HCT116 (cell line): ENCODE results near the gene NEK8. TPM values are rescaled to one million over a fixed set of nuclear protein-coding genes. Genes with fewer than 3 reads are reported as not detected.

Experiments
- ATAC-seq: fragments of 200-7000 bp; cut with Tn5 transposase; 2 replicates; pipeline ENCODE4 v1.9.1; 2020; ENCODE audit warnings: mild to moderate bottlenecking, moderate library complexity
- BruUV-seq: library from RNA; stranded (reverse); fragments of 400-500 nt; replicated peaks from 2 replicates; lab custom pipeline; 2021; lab: Mats Ljungman, UMichigan
- CTCF ChIA-PET: fragments of 300-600 bp; sonication (Branson Sonifier 250); formaldehyde crosslinking; loops from one replicate; lab custom pipeline; 2021; ENCODE audit warnings: antibody characterized with exemption; lab: Charles Lee
- POLR2A ChIA-PET: fragments of 300-600, 350-600 bp; sonication (Branson Sonifier 250); formaldehyde crosslinking; loops from one replicate; lab custom pipeline; 2021; ENCODE audit warnings: antibody characterized with exemption; lab: Charles Lee
- RAD21 ChIA-PET, 2 experiments: fragments of 300-600 bp; sonication (Branson Sonifier 250); formaldehyde crosslinking; loops; one replicate each; lab custom pipeline; 2023; ENCODE audit warnings: low total read pairs in 2 of 2; ENCODE audit not compliant: uncharacterized antibody in 2 of 2, unreplicated experiment in 2 of 2, low non-redundant PET in 1 of 2; lab: Charles Lee
- DNase-seq: peaks from one replicate; pipeline ENCODE4 v3.0.0-alpha.2; 2010; ENCODE audit warnings: low read depth, low spot score
- H2AFZ ChIP-seq: fragments of 200-600 bp; shearing (Covaris generic), sonication (generic); 2 replicates; pipeline ENCODE4 v1.6.1; 2017; ENCODE audit warnings: low read depth, mixed run types, mixed read lengths, antibody characterized with exemption, low read length; ENCODE audit not compliant: poor library complexity, severe bottlenecking
- H3K27ac ChIP-seq: 2 replicates; pipeline ENCODE4 v1.5.1; 2012; ENCODE audit warnings: low read depth, low read length
- H3K27me3 ChIP-seq: fragments of 200-600 bp; sonication (generic); 2 replicates; pipeline ENCODE4 v1.6.1; 2016; ENCODE audit warnings: mixed run types, low read length, mixed read lengths; ENCODE audit not compliant: insufficient read depth
- H3K36me3 ChIP-seq, 2 experiments: fragments of 200-500 bp in 1 of 2; fragments of 200-600 bp in 1 of 2; sonication (Bioruptor generic) in 1 of 2; sonication (generic) in 1 of 2; 2 replicates each; pipeline versions ENCODE4 v1.5.1 to v1.6.1; 2014 to 2016; ENCODE audit warnings: low read length in 2 of 2, inconsistent platforms in 1 of 2, mixed read lengths in 1 of 2, mixed run types in 1 of 2; ENCODE audit not compliant: insufficient read depth in 2 of 2, control insufficient read depth in 1 of 2
- H3K4me1 ChIP-seq, 2 experiments: fragments of 200-600 bp in 1 of 2; sonication (generic) in 1 of 2; 2 replicates each; pipeline versions ENCODE4 v1.5.1 to v1.6.1; 2012 to 2017; ENCODE audit warnings: low read length in 2 of 2, inconsistent platforms in 1 of 2, mild to moderate bottlenecking in 1 of 2, mixed read lengths in 1 of 2, mixed run types in 1 of 2, moderate library complexity in 1 of 2; ENCODE audit not compliant: insufficient read depth in 2 of 2, control insufficient read depth in 1 of 2
- H3K4me2 ChIP-seq: fragments of 200-600 bp; sonication (generic); 2 replicates; pipeline ENCODE4 v1.6.1; 2017; ENCODE audit warnings: mixed run types, low read length, mixed read lengths
- H3K4me3 ChIP-seq, 2 experiments: fragments of 200-600 bp in 1 of 2; sonication (generic) in 1 of 2; replicated peaks in 1 of 2; 2 replicates each; pipeline ENCODE4 v1.5.1; 2011 to 2016; ENCODE audit warnings: low read length in 2 of 2, control low read depth in 1 of 2, low read depth in 1 of 2, mild to moderate bottlenecking in 1 of 2, mixed read lengths in 1 of 2, mixed run types in 1 of 2
- H3K79me2 ChIP-seq: fragments of 200-600 bp; sonication (generic); 2 replicates; pipeline ENCODE4 v1.6.1; 2017; ENCODE audit warnings: mild to moderate bottlenecking, mixed run types, low read length, moderate library complexity, mixed read lengths; ENCODE audit not compliant: insufficient read depth
- H3K9ac ChIP-seq: fragments of 200-600 bp; sonication (generic); 2 replicates; pipeline ENCODE4 v1.6.1; 2016; ENCODE audit warnings: low read length, mixed read lengths
- H3K9me2 ChIP-seq: fragments of 200-600 bp; sonication (generic), shearing (Covaris generic); 2 replicates; pipeline ENCODE4 v1.6.1; 2017; ENCODE audit warnings: mixed run types, mild to moderate bottlenecking, moderate library complexity; ENCODE audit not compliant: insufficient read depth
- H3K9me3 ChIP-seq, 2 experiments: fragments of 200-500 bp in 1 of 2; fragments of 200-600 bp in 1 of 2; sonication (Bioruptor generic) in 1 of 2; sonication (generic) in 1 of 2; 2 replicates each; pipeline ENCODE4 v1.6.1; 2014 to 2017; ENCODE audit warnings: low read length in 2 of 2, mixed read lengths in 2 of 2, inconsistent platforms in 1 of 2, low read depth in 1 of 2, mild to moderate bottlenecking in 1 of 2, mixed run types in 1 of 2, moderate library complexity in 1 of 2; ENCODE audit not compliant: control insufficient read depth in 1 of 2, insufficient read depth in 1 of 2
- H4K20me1 ChIP-seq: fragments of 200-600 bp; sonication (generic), shearing (Covaris generic); 2 replicates; pipeline ENCODE4 v1.6.1; 2017; ENCODE audit warnings: mixed run types, mild to moderate bottlenecking, moderate library complexity; ENCODE audit not compliant: insufficient read depth
- CTCF ChIP-seq, 3 experiments: fragments of 200-600 bp in 1 of 3; sonication (generic) in 1 of 3; IDR thresholded peaks in 2 of 3; conservative IDR thresholded peaks in 1 of 3; 2 replicates each; pipeline ENCODE4 v1.5.1; 2012 to 2017; ENCODE audit warnings: low read depth in 2 of 3, low read length in 2 of 3, antibody characterized with exemption in 1 of 3, borderline replicate concordance in 1 of 3, control low read depth in 1 of 3, mild to moderate bottlenecking in 1 of 3, mixed read lengths in 1 of 3, mixed run types in 1 of 3, moderate library complexity in 1 of 3; ENCODE audit not compliant: insufficient read depth in 1 of 3
- EGR1 ChIP-seq: IDR thresholded peaks from 2 replicates; pipeline ENCODE4 v1.6.1; 2012; ENCODE audit warnings: low read depth
- EZH2 ChIP-seq: fragments of 200-600 bp; sonication (generic); IDR thresholded peaks from 2 replicates; pipeline ENCODE4 v1.6.1; 2017; ENCODE audit warnings: antibody characterized with exemption, mixed run types
- MAX ChIP-seq: IDR thresholded peaks from 2 replicates; pipeline ENCODE4 v1.6.1; 2012
- POLR2A ChIP-seq: IDR thresholded peaks from 2 replicates; pipeline ENCODE4 v1.7.0; 2011; ENCODE audit warnings: borderline replicate concordance; ENCODE audit not compliant: insufficient read depth, insufficient read length; ENCODE audit errors: extremely low read depth
- POLR2AphosphoS5 ChIP-seq: IDR thresholded peaks from 2 replicates; pipeline ENCODE4 v1.6.1; 2011; ENCODE audit warnings: mild to moderate bottlenecking, low read depth, low read length, moderate library complexity
- SIN3A ChIP-seq: IDR thresholded peaks from 2 replicates; pipeline ENCODE4 v1.6.1; 2012; ENCODE audit warnings: low read depth
- SRF ChIP-seq: IDR thresholded peaks from 2 replicates; pipeline ENCODE4 v1.6.1; 2012; ENCODE audit warnings: low read depth
- TCF7L2 ChIP-seq: IDR thresholded peaks from 2 replicates; pipeline ENCODE4 v1.7.0; 2011; ENCODE audit warnings: borderline replicate concordance, inconsistent platforms; ENCODE audit not compliant: insufficient read depth, insufficient read length; ENCODE audit errors: extremely low read depth
- YY1 ChIP-seq: IDR thresholded peaks from 2 replicates; pipeline ENCODE4 v1.6.1; 2011; ENCODE audit warnings: low read length, low read depth, moderate library complexity, mild to moderate bottlenecking; ENCODE audit not compliant: insufficient replicate concordance; ENCODE audit errors: extremely low read depth
- ZBTB33 ChIP-seq: IDR thresholded peaks from 2 replicates; pipeline ENCODE4 v1.6.1; 2011; ENCODE audit warnings: mild to moderate bottlenecking, low read length, moderate library complexity; ENCODE audit not compliant: insufficient replicate concordance; ENCODE audit errors: extremely low read depth
- ZFX ChIP-seq: fragments of 450-650 bp; IDR thresholded peaks from 2 replicates; pipeline ENCODE4 v1.6.1; 2017
- intact Hi-C: fragments of 100-400 bp; cut with micrococcal nuclease; formaldehyde crosslinking; loops from 2 replicates; pipeline ENCODE4 v1.10.0; 2022
- total RNA-seq: library from RNA; stranded (reverse); gene quantifications from one replicate; pipeline ENCODE4 v1.2.1, GENCODE V29; 2021; ENCODE audit not compliant: unreplicated experiment

Gene NEK8
- total RNA-seq, 1 experiment from 2014 or later, result 7.0 TPM

- DNase-seq (peak; percentile 46), ATAC-seq (peak; percentile 97)
- peak; percentile 83 for TF ChIP-seq POLR2AphosphoS5
- TF ChIP-seq TCF7L2, result peak; percentile 44
- no peak for TF ChIP-seq SRF
- peak; percentile 68 for TF ChIP-seq MAX
- peak; percentile 71; the same call in 1 of the 2 replicates for TF ChIP-seq ZFX
- TF ChIP-seq YY1, result no peak
- TF ChIP-seq POLR2A, result peak; percentile 82
- H3K27me3 ChIP-seq, result no peaks in the 10 kb centered on the region
- peak overlapping the region; percentile 74 for H3K9ac ChIP-seq
- BruUV-seq, result no TSS peak
- intact Hi-C loops, result no loop called here
- peak overlapping the region; percentile 47 to 62 for H3K4me3 ChIP-seq
- H2AFZ ChIP-seq, result no peak overlapping the region
- peak overlapping the region; percentile 75 for H3K27ac ChIP-seq
- RAD21 ChIA-PET, result interaction anchor here in 1 of 2 experiments (0.7 kb wide), 1 partner anchor 14 kb away, joined by 3 read pairs; no protein-coding TSS in a partner anchor
- no peaks in the 10 kb centered on the region for H3K79me2 ChIP-seq
- H3K9me2 ChIP-seq, result no peaks in the 10 kb centered on the region
- POLR2A ChIA-PET, result interaction anchor here (1.0 to 3.2 kb wide), 4 partner anchors 9 to 16 kb away, joined by 6 to 42 read pairs (median 6); partner anchors contain the start of gene RPL23A
- no peaks in the 10 kb centered on the region for H4K20me1 ChIP-seq
- no peaks in the 10 kb centered on the region for H3K9me3 ChIP-seq
- H3K36me3 ChIP-seq, result no peaks in the 10 kb centered on the region
- H3K4me2 ChIP-seq, result peak overlapping the region; percentile 91
- CTCF ChIA-PET, result interaction anchor here (0.6 to 1.5 kb wide), 6 partner anchors 9 to 406 kb away, joined by 3 to 7 read pairs (median 3); partner anchors contain the start of gene RPL23A
- peaks cover 9 to 16% of the 10 kb centered on the region in 2 experiments for H3K4me1 ChIP-seq
Measured at GRCh38 chr17:28710861-28711722, 17.5 kb upstream of the NEK8 start.

DNA sequence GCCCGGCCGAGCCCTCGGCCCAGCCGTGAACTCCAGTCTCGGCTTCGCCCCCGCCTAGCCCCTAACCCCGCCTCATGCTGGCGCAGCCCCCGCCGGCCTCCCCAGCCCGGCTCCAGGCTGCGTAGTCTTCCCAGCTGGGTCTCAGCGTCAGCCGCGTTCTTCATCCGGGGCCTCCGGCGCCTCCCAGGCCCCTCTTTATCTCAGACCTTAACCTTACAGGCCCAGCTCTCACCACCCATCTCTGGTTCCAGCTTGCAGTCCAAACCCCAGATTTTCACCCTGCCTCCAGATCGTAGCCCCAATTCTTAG is 16.9 kb upstream of the NEK8 start, which contains the start of gene PROCA1:
PROCA1 (minus strand) TSS at position 166 of the 309 bp plus-strand sequence. CDS start 228 bp downstream, outside the sequence.
- Histone ChIP-seq H3K4me2 (peak within 1 kb of the TSS; percentile 91), H3K9ac (peak within 1 kb of the TSS; percentile 74), H3K4me1 (peaks cover 9 to 16% of the 10 kb centered on the region in 2 experiments), H3K27me3 (no peaks in the 10 kb centered on the region), H4K20me1 (no peaks in the 10 kb centered on the region), H3K9me2 (no peaks in the 10 kb centered on the region), H3K9me3 (no peaks in the 10 kb centered on the region), H3K79me2 (no peaks in the 10 kb centered on the region), H3K27ac (peak within 1 kb of the TSS; percentile 75), H3K36me3 (no peaks in the 10 kb centered on the region), H2AFZ (no peak within 1 kb of the TSS), H3K4me3 (peak within 1 kb of the TSS; percentile 47 to 62)
- TF ChIP-seq ZBTB33, result no peak
- TF ChIP-seq EGR1, result no peak
- no peak for TF ChIP-seq CTCF (IDR thresholded peaks at IDR 0.05 in 2 of 3, conservative IDR thresholded peaks at IDR 0.05 in 1 of 3; ENCODE audit: borderline replicate concordance in 1 of 3, insufficient read depth in 1 of 3, low read depth in 2 of 3, low read length in 2 of 3)
- no peak for TF ChIP-seq TCF7L2
- TF ChIP-seq EZH2, result no peak
- no peak for TF ChIP-seq POLR2AphosphoS5
- no peak for TF ChIP-seq ZFX
- TF ChIP-seq SIN3A, result no peak
- ATAC-seq (no peak), DNase-seq (no peak)
- BruUV-seq, result no TSS peak
- RAD21 ChIA-PET, result interaction anchor here in 1 of 2 experiments (0.7 kb wide), 1 partner anchor 13 kb away, joined by 3 read pairs; no protein-coding TSS in a partner anchor
- POLR2A ChIA-PET, result interaction anchor here (1.0 to 3.2 kb wide), 4 partner anchors 8 to 15 kb away, joined by 6 to 42 read pairs (median 6); partner anchors contain the start of gene RPL23A
- intact Hi-C loops, result no loop called here
- CTCF ChIA-PET, result interaction anchor here (0.6 to 1.5 kb wide), 5 partner anchors 8 to 405 kb away, joined by 3 to 7 read pairs (median 3); partner anchors contain the start of gene RPL23A
